ENCODE measurements around the gene FAM221B.
A peak's percentile ranks its signal among the peaks of the same experiment; 100 is the strongest.

Gene FAM221B

DNA sequence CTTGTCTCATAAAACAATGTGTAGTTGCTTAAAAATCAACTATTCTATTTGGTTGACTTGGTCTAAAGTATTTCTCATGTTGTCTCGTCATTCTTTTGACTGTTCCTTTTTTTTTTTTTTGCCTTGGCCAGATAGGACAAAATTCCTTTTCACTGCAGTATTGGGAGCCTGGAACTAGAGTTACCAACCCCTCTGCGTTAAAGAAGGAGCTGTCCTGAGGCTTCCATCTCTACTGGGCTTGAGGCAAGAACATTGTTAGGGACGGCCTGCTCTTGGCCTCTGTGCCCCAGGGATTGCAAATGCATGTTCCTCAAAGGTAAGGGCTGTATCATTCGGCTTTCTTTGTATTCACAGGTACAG, 38.5 kb downstream of the FAM221B start:
- DNase-seq: no peak

DNA sequence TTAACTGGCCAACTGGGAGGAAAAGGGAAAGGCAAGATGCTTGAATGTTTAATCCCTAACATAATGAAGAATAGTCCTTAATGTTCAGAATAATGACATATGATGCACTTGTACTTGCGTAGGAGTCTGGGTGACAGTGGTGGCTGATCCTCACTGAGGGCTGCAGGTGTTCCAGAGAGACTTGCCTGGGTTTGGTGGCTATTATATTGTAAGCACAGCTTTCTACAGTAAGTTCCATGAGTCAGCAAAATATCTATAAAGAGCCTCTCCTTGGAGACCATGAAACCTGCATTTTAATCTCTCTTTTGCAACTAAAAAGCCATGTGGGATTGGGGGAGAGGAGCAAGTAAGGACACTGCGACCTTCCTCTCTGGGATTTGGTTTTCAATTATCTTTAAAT, 39.0 kb downstream of the FAM221B start:
- no peak for DNase-seq

DNA sequence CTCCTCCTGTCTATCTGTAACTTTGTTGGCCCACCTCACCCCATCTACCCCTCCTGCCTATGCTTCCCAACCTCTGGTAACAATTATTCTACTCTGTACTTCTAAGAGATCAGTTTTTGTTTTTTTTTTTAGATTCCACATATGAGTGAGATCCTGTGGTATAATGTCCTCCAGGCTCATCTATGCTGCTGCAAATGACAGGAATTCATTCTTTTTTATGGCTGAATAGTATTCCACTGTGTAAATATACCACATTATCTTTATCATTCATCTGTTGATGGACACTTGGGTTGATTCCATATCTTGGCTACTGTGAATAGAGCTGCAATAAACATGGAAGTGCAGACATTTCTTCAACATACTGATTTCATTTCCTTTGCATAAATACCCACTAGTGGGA, 45.1 kb downstream of the FAM221B start:
- DNase-seq: no peak

DNA sequence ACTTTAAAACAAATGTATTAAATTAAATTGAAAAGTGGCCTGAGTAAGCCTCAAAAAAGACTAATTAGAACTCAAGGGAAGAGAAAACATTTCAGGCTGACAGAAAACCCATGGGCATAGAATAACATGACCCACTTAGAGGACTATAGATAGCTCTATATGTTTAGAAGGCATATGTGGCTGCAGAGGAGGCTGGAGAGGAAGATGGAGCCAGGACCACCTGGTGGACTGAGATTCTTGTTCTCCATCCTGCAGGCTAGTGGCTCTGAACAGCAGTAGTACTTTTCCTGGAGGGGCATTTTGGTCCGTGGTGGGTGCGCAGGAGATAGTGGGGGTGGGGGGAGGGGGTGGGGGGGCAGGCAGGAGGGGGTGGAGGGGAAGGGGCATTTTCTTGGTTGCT, 47.5 kb downstream of the FAM221B start:
- DNase-seq: no peak

DNA sequence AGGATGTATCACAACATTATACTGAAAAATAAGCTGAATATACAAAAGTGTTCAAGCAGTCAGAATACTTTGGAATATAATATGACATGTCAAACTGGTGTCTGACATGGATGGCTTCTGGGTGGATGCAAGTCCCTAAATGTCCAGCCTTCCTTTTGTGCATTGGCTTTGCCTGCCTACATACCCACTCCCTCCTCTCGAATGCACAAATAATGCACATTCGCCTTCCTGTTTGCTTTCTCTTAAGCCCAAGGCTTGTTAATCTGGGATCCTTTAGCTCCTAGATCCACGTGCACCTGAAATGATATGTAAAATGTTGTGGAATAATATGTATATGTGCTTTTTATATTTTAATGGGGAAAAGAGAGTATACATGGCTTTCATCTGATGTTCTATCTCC, 50.0 kb downstream of the FAM221B start:
- no peak for DNase-seq

DNA sequence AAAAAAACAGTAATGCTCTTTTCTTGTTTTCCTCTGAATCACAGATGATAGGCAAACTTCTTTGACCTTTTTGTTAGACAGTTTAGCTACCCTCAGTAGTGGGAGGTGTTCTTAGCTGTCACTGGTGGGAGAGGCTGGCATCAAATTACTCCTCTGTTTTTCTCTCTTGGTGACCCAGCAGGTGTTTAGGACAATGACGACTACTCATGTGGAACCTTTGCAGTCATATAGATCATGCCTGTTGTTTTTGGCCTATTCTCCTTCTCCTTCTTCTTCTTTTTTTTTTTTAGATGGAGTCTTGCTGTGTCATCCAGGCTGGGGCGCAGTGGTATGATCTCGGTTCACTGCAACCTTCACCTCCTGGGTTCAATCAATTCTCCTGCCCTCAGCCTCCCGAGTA, 52.5 kb downstream of the FAM221B start:
- peak; percentile 82 for DNase-seq

DNA sequence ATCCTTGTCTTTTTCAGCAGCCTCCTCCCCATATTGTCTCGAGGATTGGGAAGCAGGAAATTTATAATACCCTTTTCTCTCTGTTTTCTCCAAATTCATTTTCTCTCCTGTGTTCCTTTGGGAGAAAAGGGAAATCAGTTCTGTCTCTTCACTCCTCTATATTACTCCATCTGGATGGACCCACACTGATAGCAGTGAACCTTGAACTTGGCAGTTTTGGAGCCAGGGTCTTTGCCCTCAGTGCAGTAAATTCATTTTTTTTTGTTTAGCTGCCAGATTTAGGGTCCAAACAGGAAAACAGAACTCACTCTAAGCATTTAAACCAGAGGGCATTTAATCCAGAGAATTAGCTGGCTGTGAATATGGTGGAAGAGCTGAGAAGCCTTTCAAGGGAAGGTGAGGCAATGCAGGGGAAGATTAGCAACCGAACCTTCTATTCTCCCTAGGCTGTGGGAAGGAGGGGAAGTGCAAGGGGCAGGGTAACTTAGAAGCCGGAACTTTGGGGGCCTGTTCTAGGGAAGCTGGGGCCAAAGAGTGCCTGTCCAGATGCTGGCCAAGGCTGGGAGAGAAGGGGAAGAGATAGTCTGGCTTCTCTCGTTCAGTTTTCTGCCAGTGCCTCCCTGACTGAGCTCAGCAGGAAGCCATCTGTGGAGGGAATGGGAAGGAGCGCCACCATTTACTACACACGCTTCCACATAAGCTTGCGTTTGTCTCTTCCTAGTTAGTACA, 53.5 kb downstream of the FAM221B start:
- DNase-seq: no peak

DNA sequence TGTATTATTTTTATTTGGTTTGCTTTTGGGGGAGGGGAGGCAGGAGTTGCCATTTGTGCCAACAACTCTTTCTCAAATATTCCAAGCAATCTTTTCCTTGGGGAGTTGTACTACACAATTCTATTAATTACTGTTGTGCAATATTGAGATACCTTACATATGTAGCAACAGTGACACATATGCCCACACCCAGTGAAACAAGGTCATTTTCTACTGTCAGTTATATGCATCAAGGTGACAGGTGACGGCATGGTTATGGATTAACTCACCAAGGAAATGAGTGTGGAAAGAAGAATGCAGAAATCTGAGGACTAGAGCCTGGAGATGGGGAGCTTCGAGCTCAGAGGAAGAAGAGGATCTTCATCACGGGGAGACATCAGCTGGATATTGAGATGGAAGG, 56.6 kb downstream of the FAM221B start:
- DNase-seq: no peak

DNA sequence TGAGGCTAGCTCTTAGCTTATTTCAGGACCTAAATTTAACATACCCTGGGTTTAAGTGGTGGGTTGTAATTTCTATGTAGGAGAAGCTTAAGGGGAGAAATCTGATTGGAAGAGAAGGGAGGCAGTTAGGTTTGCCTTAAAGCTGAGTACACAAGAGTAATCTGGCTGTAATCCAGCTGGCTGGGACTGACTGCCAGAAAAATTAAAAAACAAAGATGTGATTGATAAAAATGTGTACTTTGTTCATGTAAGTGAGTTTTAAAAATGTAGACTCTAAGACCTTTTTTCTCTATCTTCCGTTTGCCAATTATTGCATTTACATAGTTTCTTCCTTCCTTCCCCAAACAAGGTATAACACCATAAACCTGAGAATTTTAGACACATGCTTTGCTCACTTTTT, 57.0 kb downstream of the FAM221B start:
- peak; percentile 58 for DNase-seq

DNA sequence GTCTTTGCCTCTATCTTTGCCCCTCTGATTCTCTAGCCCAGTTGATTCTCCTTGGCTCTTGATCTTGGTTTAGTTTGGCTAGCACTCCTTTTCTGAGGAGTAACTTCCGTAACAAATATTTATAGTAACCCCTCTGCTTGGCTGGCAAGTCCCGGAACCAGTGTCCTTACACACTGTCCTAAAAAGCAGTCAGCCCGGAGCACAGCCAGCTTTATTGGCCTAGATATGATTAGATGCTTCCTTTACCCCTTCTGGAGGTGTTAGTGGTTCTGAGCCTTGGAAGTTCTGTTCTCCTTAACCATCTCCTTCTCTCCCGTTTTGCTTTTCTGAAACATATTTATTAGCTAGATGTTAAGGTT, 57.5 kb downstream of the FAM221B start:
- no peak for DNase-seq

DNA sequence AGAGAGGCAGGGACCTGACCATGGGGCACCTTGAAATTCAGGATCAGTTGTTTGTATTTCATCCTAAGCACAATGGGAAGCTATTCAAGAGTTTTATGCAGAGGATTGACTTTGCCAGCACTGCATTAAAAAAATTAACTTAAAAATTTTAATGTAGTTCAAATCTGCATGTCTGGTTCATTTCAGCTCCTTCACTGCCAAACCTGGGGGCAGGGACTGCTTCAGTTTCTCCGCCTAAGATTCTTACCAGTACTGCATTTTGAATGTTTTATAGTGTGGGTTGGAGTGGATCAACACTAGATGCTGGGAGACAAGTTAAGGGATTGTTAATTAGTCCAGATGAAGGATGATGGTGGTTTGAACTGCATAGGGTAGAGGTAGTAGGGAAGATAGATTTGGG, 58.8 kb downstream of the FAM221B start:
- DNase-seq: no peak

DNA sequence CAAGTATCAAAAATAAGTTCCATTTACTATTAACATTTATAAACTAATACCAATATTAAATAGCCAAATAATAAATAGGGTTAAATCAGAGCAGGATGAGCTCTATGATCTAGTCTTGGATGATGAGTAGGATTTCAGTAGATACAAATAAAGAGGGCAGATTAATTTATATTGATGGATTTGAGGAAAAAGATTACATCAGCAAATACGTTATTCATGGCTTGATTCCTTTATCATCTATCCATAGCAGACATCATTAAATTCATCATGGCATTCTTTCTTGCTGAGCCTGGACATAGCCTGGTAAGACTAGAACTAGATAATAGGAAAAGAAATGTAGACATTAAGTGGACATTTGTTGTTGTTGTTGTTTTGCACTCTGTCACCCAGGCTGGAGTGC, 61.1 kb downstream of the FAM221B start:
- no peak for DNase-seq

DNA sequence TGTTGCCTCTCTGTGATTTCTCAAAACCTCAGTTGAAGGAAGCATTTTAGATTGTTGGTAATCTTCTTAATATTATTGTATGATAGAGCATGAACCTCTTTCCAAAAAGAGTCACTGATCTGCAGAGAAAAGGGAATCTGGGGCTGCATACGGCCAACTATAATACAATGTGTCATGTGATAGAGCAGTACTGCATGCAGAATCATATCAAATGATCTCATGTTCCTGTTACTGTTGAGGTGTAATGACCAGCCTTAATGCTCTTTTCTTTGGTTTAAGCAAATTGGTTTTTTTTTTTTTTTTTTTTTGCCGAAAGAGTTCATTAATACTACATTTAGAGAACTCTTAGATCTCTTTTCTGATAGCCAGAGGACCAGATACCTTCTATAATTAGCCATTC, 61.5 kb downstream of the FAM221B start:
- no peak for DNase-seq

Measured in NCI-H1436 (cell line).